Activated CD4-positive, alpha-beta memory T cell treated with anti-CD3 and anti-CD28 coated beads for 36 hours (primary cell): ENCODE data around the gene ZNF532. TPM values are rescaled to one million over a fixed set of nuclear protein-coding genes. Genes with fewer than 3 reads are reported as not detected.
A peak's percentile ranks its signal among the peaks of the same experiment; 100 is the strongest.
"Not testable (repeated sequence)": the region's sequence is repeated elsewhere in the genome, so short reads cannot be mapped to it uniquely, and the experiment has no call there.

Experiments
- CTCF ChIA-PET: fragments of 350-600 bp; sonication (Branson Sonifier 250); formaldehyde crosslinking; loops from one replicate; lab custom pipeline; 2021; ENCODE audit warnings: antibody characterized with exemption, inconsistent platforms; lab: Charles Lee
- POLR2A ChIA-PET: fragments of 350-600 bp; sonication (Branson Sonifier 250); formaldehyde crosslinking; loops from one replicate; lab custom pipeline; 2021; ENCODE audit warnings: antibody characterized with exemption; lab: Charles Lee
- DNase-seq: peaks from one replicate; pipeline ENCODE4 v3.0.0-alpha.2; 2020
- H3K27ac Mint-ChIP-seq: one replicate; pipeline ENCODE4 v1.8.0; 2021; ENCODE audit warnings: mixed read lengths
- H3K27me3 Mint-ChIP-seq: one replicate; pipeline ENCODE4 v1.8.0; 2021; ENCODE audit warnings: mixed read lengths
- H3K36me3 Mint-ChIP-seq: one replicate; pipeline ENCODE4 v1.8.0; 2021; ENCODE audit warnings: mixed read lengths
- H3K4me1 Mint-ChIP-seq: one replicate; pipeline ENCODE4 v1.8.0; 2021; ENCODE audit warnings: low read depth, mixed read lengths
- H3K4me3 Mint-ChIP-seq: one replicate; pipeline ENCODE4 v1.8.0; 2021; ENCODE audit warnings: mild to moderate bottlenecking, mixed read lengths
- H3K9me3 Mint-ChIP-seq: one replicate; pipeline ENCODE4 v1.8.0; 2021; ENCODE audit warnings: mixed read lengths
- intact Hi-C: fragments of 100-400 bp; cut with micrococcal nuclease; formaldehyde crosslinking; loops from one replicate; pipeline ENCODE4 v1.15.1; 2023
- total RNA-seq, 2 experiments: library from RNA; stranded (reverse); gene quantifications; one replicate each; pipeline ENCODE4 v1.2.3, GENCODE V29; 2021

The ZNF532 gene
- total RNA-seq, 2 experiments from 2014 or later, result 5.5 to 5.7 TPM

GRCh38 chr18:58853561-58853960 lies 11.1 kb upstream of the ZNF532 start:
- H3K27me3 Mint-ChIP-seq, result peaks cover 27% of the 10 kb centered on the region
- CTCF ChIA-PET, result no interaction called here
- POLR2A ChIA-PET, result no interaction called here
- H3K27ac Mint-ChIP-seq, result no peak overlapping the region
- no peak overlapping the region for H3K4me3 Mint-ChIP-seq
- DNase-seq, result no peak
- H3K36me3 Mint-ChIP-seq, result no peaks in the 10 kb centered on the region
- H3K4me1 Mint-ChIP-seq, result no peaks in the 10 kb centered on the region
- no peaks in the 10 kb centered on the region for H3K9me3 Mint-ChIP-seq
- intact Hi-C loops, result no loop called here

GRCh38 chr18:58855521-58855920 lies 9.2 kb upstream of the ZNF532 start:
- H3K36me3 Mint-ChIP-seq, intact Hi-C loops, H3K4me1 Mint-ChIP-seq, POLR2A ChIA-PET, H3K4me3 Mint-ChIP-seq, DNase-seq, H3K27ac Mint-ChIP-seq, H3K9me3 Mint-ChIP-seq, CTCF ChIA-PET: not testable (repeated sequence)
- H3K27me3 Mint-ChIP-seq, result peaks cover 23% of the 10 kb centered on the region

GRCh38 chr18:58856881-58857280 lies 7.8 kb upstream of the ZNF532 start:
- ChIA-PET CTCF (no interaction called here), POLR2A (no interaction called here)
- no peak for DNase-seq
- H3K27me3 Mint-ChIP-seq, result peaks cover 26% of the 10 kb centered on the region
- intact Hi-C loops, result no loop called here
- no peaks in the 10 kb centered on the region for H3K36me3 Mint-ChIP-seq
- H3K4me3 Mint-ChIP-seq, result no peak overlapping the region
- H3K4me1 Mint-ChIP-seq, result no peaks in the 10 kb centered on the region
- H3K9me3 Mint-ChIP-seq, result no peaks in the 10 kb centered on the region
- H3K27ac Mint-ChIP-seq, result no peak overlapping the region

GRCh38 chr18:58858591-58859468 lies 5.8 kb upstream of the ZNF532 start:
- Mint-ChIP-seq H3K36me3 (no peaks in the 10 kb centered on the region), H3K27me3 (peaks cover 27% of the 10 kb centered on the region), H3K4me1 (peaks cover 7% of the 10 kb centered on the region), H3K4me3 (no peak overlapping the region), H3K27ac (no peak overlapping the region), H3K9me3 (no peaks in the 10 kb centered on the region)
- DNase-seq, result no peak
- intact Hi-C loops, result no loop called here
- ChIA-PET POLR2A (no interaction called here), CTCF (no interaction called here)

DNA sequence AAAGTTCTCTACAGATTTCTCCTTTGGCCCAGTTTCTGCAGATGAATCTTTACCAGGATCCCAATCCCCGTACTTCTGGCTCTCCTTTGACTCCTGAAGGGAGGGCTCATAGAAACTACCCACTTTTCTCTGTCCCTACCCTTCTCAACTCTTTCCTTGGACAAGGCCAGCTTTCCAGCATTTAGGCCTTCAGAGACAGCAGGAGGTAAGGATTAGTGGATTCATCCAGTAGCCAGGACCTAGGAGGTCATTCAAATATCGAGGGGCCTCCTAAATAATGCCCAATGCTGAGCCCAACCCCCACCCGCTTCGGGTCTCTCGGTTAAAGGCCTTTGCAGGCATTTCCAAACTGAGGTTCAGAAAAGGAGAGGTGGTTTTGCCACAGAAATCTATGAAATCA lies 4.8 kb upstream of the ZNF532 start:
- ChIA-PET POLR2A (no interaction called here), CTCF (no interaction called here)
- no peak for DNase-seq
- H3K9me3 Mint-ChIP-seq, result no peaks in the 10 kb centered on the region
- H3K27me3 Mint-ChIP-seq, result peaks cover 34% of the 10 kb centered on the region
- no peak overlapping the region for H3K4me3 Mint-ChIP-seq
- no peak overlapping the region for H3K27ac Mint-ChIP-seq
- H3K4me1 Mint-ChIP-seq, result peaks cover 11% of the 10 kb centered on the region
- H3K36me3 Mint-ChIP-seq, result no peaks in the 10 kb centered on the region
- intact Hi-C loops, result no loop called here

- Mint-ChIP-seq H3K27me3 (peaks cover 41% of the 10 kb centered on the region), H3K4me3 (no peak overlapping the region), H3K9me3 (no peaks in the 10 kb centered on the region), H3K27ac (no peak overlapping the region), H3K36me3 (no peaks in the 10 kb centered on the region), H3K4me1 (peaks cover 11% of the 10 kb centered on the region)
- POLR2A ChIA-PET, result no interaction called here
- intact Hi-C loops, result no loop called here
- no peak for DNase-seq
- CTCF ChIA-PET, result no interaction called here
Observed at GRCh38 chr18:58860747-58861231, 3.9 kb upstream of the ZNF532 start.

- intact Hi-C loops, result no loop called here
- Mint-ChIP-seq H3K27me3 (peaks cover 45% of the 10 kb centered on the region), H3K36me3 (no peaks in the 10 kb centered on the region), H3K27ac (no peak overlapping the region), H3K4me1 (peaks cover 11% of the 10 kb centered on the region), H3K4me3 (no peak overlapping the region), H3K9me3 (no peaks in the 10 kb centered on the region)
- DNase-seq, result no peak
- ChIA-PET POLR2A (no interaction called here), CTCF (no interaction called here)
Observed at GRCh38 chr18:58861353-58861752, 3.3 kb upstream of the ZNF532 start.

DNA sequence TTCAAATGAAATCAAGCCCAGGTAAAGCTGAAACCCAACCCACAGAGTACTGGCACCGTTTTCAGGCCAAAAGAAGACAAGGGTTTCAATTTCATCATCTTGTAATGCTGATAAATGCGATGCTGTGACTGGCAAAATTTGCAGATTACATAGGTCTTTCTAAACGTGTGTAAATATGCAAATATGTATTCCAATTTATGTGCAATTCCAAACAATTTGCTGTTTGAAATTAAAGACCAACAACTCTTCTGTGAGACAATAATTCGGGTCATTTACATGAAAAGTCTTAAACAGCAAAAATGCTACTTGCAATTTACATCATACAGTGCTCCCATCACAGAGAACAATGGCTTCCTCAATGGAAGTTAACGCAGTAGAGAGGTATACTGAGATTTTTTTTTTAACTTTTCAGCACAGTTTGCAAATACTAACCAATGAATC lies 2.8 kb upstream of the ZNF532 start:
- no peak for DNase-seq
- H3K27me3 Mint-ChIP-seq, result peaks cover 46% of the 10 kb centered on the region
- no peaks in the 10 kb centered on the region for H3K9me3 Mint-ChIP-seq
- CTCF ChIA-PET, result interaction anchor here (1.0 kb wide), 1 partner anchor 98 kb away, joined by 3 read pairs; no protein-coding TSS in a partner anchor
- intact Hi-C loops, result no loop called here
- H3K36me3 Mint-ChIP-seq, result no peaks in the 10 kb centered on the region
- POLR2A ChIA-PET, result no interaction called here
- no peak overlapping the region for H3K4me3 Mint-ChIP-seq
- no peak overlapping the region for H3K27ac Mint-ChIP-seq
- peaks cover 11% of the 10 kb centered on the region for H3K4me1 Mint-ChIP-seq

DNA sequence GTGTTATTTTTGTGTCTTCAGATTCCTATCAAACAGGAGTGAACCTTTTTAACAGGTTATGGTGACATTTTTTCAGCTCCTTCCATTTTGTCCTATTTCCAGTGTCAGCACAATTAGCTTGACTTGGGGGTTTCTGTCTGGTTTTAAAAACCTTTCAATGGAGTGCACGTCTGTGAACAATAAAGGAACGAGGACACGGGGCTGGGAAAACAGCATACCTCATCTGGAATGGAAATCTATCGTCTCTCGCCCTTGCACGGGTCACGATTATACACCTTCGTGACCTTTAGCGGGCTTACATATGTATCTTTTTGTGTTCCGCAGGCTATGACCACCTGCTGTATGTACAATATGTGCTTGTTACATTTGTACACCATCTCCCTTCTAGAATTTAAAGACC lies 2.3 kb upstream of the ZNF532 start:
- intact Hi-C loops, result no loop called here
- Mint-ChIP-seq H3K4me1 (peaks cover 11% of the 10 kb centered on the region), H3K27ac (peak overlapping the region; percentile 78), H3K36me3 (no peaks in the 10 kb centered on the region), H3K27me3 (peaks cover 46% of the 10 kb centered on the region), H3K9me3 (no peaks in the 10 kb centered on the region), H3K4me3 (peak overlapping the region; percentile 67)
- ChIA-PET CTCF (interaction anchor here (1.0 kb wide), 1 partner anchor 98 kb away, joined by 3 read pairs; no protein-coding TSS in a partner anchor), POLR2A (no interaction called here)
- DNase-seq, result no peak

GRCh38 chr18:58862851-58863538 lies 1.7 kb upstream of the ZNF532 start:
- ChIA-PET POLR2A (no interaction called here), CTCF (interaction anchor here (1.0 kb wide), 1 partner anchor 99 kb away, joined by 3 read pairs; no protein-coding TSS in a partner anchor)
- no peaks in the 10 kb centered on the region for H3K9me3 Mint-ChIP-seq
- H3K27me3 Mint-ChIP-seq, result peaks cover 50% of the 10 kb centered on the region
- DNase-seq, result peak; percentile 21
- peak overlapping the region; percentile 78 for H3K27ac Mint-ChIP-seq
- H3K36me3 Mint-ChIP-seq, result no peaks in the 10 kb centered on the region
- H3K4me1 Mint-ChIP-seq, result peaks cover 11% of the 10 kb centered on the region
- peak overlapping the region; percentile 67 for H3K4me3 Mint-ChIP-seq
- intact Hi-C loops, result no loop called here

GRCh38 chr18:58863539-58864145 lies 1.0 kb upstream of the ZNF532 start:
- H3K4me1 Mint-ChIP-seq, result peaks cover 11% of the 10 kb centered on the region
- H3K9me3 Mint-ChIP-seq, result no peaks in the 10 kb centered on the region
- POLR2A ChIA-PET, result no interaction called here
- H3K36me3 Mint-ChIP-seq, result no peaks in the 10 kb centered on the region
- peak overlapping the region; percentile 64 for H3K4me3 Mint-ChIP-seq
- intact Hi-C loops, result no loop called here
- peaks cover 50% of the 10 kb centered on the region for H3K27me3 Mint-ChIP-seq
- H3K27ac Mint-ChIP-seq, result no peak overlapping the region
- peak; percentile 49 for DNase-seq
- CTCF ChIA-PET, result no interaction called here

DNA sequence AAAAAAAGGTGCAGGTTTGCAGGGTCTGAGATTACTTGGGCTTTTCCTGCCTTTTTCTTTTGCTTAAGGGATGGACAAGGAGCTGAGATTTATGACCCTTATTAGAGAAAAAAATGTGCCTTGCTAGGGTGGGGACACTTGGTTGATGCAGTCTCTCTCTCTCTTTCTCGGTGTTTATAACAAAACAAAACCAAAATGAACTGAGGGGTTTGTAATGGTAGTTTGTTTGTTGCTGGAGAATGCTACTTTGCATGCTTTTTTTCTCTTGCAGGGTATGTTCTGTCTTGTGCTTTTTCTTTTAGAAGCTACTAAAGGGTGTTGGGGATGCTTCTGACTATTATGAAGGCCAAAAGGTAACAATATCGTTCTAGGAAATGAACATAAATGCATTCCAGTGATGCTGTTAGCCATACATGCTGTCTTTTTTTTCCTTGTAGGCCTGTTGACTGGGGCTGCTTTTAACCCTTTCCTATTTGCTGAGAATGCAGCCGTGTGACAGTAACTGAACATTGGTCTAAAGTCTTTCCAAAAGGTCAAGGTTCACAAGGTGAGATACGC lies 435 bp downstream of the ZNF532 start:
- Mint-ChIP-seq H3K27ac (no peak overlapping the region), H3K27me3 (peaks cover 51% of the 10 kb centered on the region), H3K4me3 (no peak overlapping the region), H3K36me3 (no peaks in the 10 kb centered on the region), H3K4me1 (peaks cover 11% of the 10 kb centered on the region), H3K9me3 (no peaks in the 10 kb centered on the region)
- ChIA-PET CTCF (no interaction called here), POLR2A (no interaction called here)
- no peak for DNase-seq
- intact Hi-C loops, result no loop called here
